OCI-LY3 (cell line): Measurements from ENCODE around the gene GRID1.
A peak's percentile ranks its signal among the peaks of the same experiment; 100 is the strongest.

Source experiments
- H2AFZ ChIP-seq: fragments of 200-600, 300-600 bp; shearing (Covaris generic); 2 replicates; pipeline ENCODE4 v1.6.0; 2014; ENCODE audit warnings: antibody characterized with exemption, low read depth, low read length
- H3K27ac ChIP-seq: fragments of 200-600, 300-600 bp; sonication (generic); 2 replicates; pipeline ENCODE4 v1.5.1; 2014; ENCODE audit warnings: mild to moderate bottlenecking, low read length, moderate library complexity, mixed read lengths
- H3K27me3 ChIP-seq: fragments of 200-600, 300-600 bp; sonication (generic); 2 replicates; pipeline ENCODE4 v1.6.1; 2014; ENCODE audit warnings: low read depth, low read length, mixed read lengths
- H3K36me3 ChIP-seq: fragments of 200-600, 300-600 bp; sonication (generic); replicated peaks from 2 replicates; pipeline ENCODE3; 2014; ENCODE audit warnings: low read depth, low read length, mixed read lengths
- H3K4me1 ChIP-seq: fragments of 300-600, 200-600 bp; sonication (generic); 2 replicates; pipeline ENCODE4 v1.6.1; 2014; ENCODE audit warnings: low read length, mixed read lengths
- H3K4me2 ChIP-seq: fragments of 200-600, 300-600 bp; sonication (generic); 2 replicates; pipeline ENCODE4 v1.6.1; 2014; ENCODE audit warnings: low read length, mixed read lengths
- H3K4me3 ChIP-seq: fragments of 300-600, 200-600 bp; sonication (generic); 2 replicates; pipeline ENCODE4 v1.5.1; 2014; ENCODE audit warnings: antibody characterized with exemption, mild to moderate bottlenecking, low read length, moderate library complexity
- H3K79me2 ChIP-seq: fragments of 300-600, 200-600 bp; shearing (Covaris generic); 2 replicates; pipeline ENCODE4 v1.6.1; 2014; ENCODE audit warnings: mild to moderate bottlenecking, low read length, mixed read lengths
- H3K9ac ChIP-seq: fragments of 300-600, 200-600 bp; shearing (Covaris generic); 2 replicates; pipeline ENCODE4 v1.6.0; 2014; ENCODE audit warnings: mild to moderate bottlenecking, low read length, moderate library complexity
- H3K9me3 ChIP-seq: fragments of 200-600, 300-600 bp; shearing (Covaris generic); 2 replicates; pipeline ENCODE4 v1.6.1; 2014; ENCODE audit warnings: low read length, mixed read lengths; ENCODE audit not compliant: insufficient read depth
- H4K20me1 ChIP-seq: fragments of 200-600, 300-600 bp; sonication (generic); 2 replicates; pipeline ENCODE4 v1.6.1; 2016; ENCODE audit warnings: low read length, mixed read lengths; ENCODE audit not compliant: insufficient read depth
- CTCF ChIP-seq: fragments of 200-600, 300-600 bp; sonication (generic); IDR thresholded peaks from 2 replicates; pipeline ENCODE4 v1.5.1; 2014; ENCODE audit warnings: antibody characterized with exemption, low read length, low read depth
- EZH2phosphoT487 ChIP-seq: fragments of 200-600 bp; shearing (Covaris generic); IDR thresholded peaks from 2 replicates; pipeline ENCODE4 v1.6.1; 2018; ENCODE audit warnings: antibody characterized with exemption, mixed run types, low read depth

Gene GRID1

GRCh38 chr10:86336341-86336740, 30.3 kb downstream of the GRID1 start:
- Histone ChIP-seq H3K27me3 (no peaks in the 10 kb centered on the region), H3K4me2 (no peak overlapping the region), H3K4me1 (no peaks in the 10 kb centered on the region), H4K20me1 (no peaks in the 10 kb centered on the region), H3K27ac (no peak overlapping the region), H3K79me2 (no peaks in the 10 kb centered on the region), H3K9ac (no peak overlapping the region), H3K36me3 (no peaks in the 10 kb centered on the region), H2AFZ (no peak overlapping the region), H3K9me3 (no peaks in the 10 kb centered on the region), H3K4me3 (no peak overlapping the region)
- TF ChIP-seq CTCF (no peak), EZH2phosphoT487 (no peak)

- H3K9ac ChIP-seq: no peak overlapping the region
- no peaks in the 10 kb centered on the region for H4K20me1 ChIP-seq
- no peaks in the 10 kb centered on the region for H3K79me2 ChIP-seq
- no peak overlapping the region for H3K4me2 ChIP-seq
- no peaks in the 10 kb centered on the region for H3K36me3 ChIP-seq
- no peak overlapping the region for H3K27ac ChIP-seq
- no peak overlapping the region for H2AFZ ChIP-seq
- no peak for TF ChIP-seq EZH2phosphoT487
- TF ChIP-seq CTCF: no peak
- no peaks in the 10 kb centered on the region for H3K9me3 ChIP-seq
- H3K4me1 ChIP-seq: no peaks in the 10 kb centered on the region
- H3K27me3 ChIP-seq: no peaks in the 10 kb centered on the region
- H3K4me3 ChIP-seq: no peak overlapping the region
Observed at GRCh38 chr10:86335831-86336230, 30.8 kb downstream of the GRID1 start.

- Histone ChIP-seq H2AFZ (no peak overlapping the region), H3K36me3 (no peaks in the 10 kb centered on the region), H4K20me1 (no peaks in the 10 kb centered on the region), H3K4me3 (no peak overlapping the region), H3K79me2 (no peaks in the 10 kb centered on the region), H3K9me3 (no peaks in the 10 kb centered on the region), H3K9ac (no peak overlapping the region), H3K4me2 (no peak overlapping the region), H3K27me3 (no peaks in the 10 kb centered on the region), H3K4me1 (no peaks in the 10 kb centered on the region), H3K27ac (no peak overlapping the region)
- TF ChIP-seq EZH2phosphoT487 (no peak), CTCF (no peak)
Observed at GRCh38 chr10:86335257-86335656, 31.3 kb downstream of the GRID1 start.

GRCh38 chr10:86334488-86335085, 32.0 kb downstream of the GRID1 start:
- Histone ChIP-seq H3K79me2 (no peaks in the 10 kb centered on the region), H3K4me3 (no peak overlapping the region), H3K9ac (no peak overlapping the region), H3K4me1 (no peaks in the 10 kb centered on the region), H3K27ac (no peak overlapping the region), H2AFZ (no peak overlapping the region), H3K4me2 (no peak overlapping the region), H4K20me1 (no peaks in the 10 kb centered on the region), H3K9me3 (no peaks in the 10 kb centered on the region), H3K27me3 (no peaks in the 10 kb centered on the region), H3K36me3 (no peaks in the 10 kb centered on the region)
- TF ChIP-seq EZH2phosphoT487: no peak
- TF ChIP-seq CTCF: peak; percentile 16; the same call in 1 of the 2 replicates
